NCI-H1694 (cell line): ENCODE results near the gene ZBTB4.

Source experiments
- DNase-seq: peaks from one replicate; lab custom pipeline; 2025; lab: John Stamatoyannopoulos, UW

Gene ZBTB4

DNA sequence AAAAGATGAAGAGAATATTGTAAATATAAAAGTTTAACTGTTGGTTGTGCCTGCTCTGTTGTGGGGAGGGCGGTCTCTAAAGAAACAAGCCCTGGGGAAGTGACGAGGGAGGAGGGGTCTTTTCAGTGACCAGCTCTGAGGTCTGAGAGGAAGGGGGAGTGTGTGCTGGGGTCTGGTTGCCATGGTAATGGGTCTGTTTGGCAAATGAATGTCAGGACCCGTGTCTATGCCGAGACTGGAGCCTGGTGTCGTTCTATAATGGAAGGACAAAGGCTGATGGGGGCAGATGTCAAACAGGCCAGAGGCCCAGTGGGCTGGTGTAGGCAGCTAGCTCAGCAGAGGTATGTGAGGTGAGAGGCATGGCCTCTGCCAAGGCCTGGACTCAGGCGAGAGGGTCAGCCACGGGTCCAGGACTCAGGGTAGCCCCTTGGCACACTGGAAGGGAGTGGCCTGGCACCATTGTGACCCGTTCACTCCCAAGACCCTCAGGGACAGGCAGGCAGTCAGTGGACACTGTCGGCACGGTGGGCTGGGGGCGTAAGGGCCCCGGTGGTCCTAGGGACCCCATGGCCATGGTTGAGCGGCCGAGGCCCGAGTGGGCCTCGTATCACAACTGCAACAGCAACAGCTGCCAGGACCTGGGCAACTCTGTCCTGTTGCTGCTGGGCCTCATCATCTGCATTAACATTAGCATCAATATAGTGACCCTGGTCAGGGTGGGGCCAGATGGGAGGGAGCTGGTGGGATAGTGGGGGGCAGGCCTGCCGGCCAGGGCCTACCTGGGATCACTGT, 59.4 kb downstream of the ZBTB4 start, which contains the start of gene SPEM1:
TSS of gene SPEM1 (plus strand) at position 506 of the 792 bp plus-strand sequence. CDS start at position 567, 61 bp downstream.
- DNase-seq, result no peak

GRCh38 chr17:7418472-7419152, 60.8 kb downstream of the ZBTB4 start:
- no peak for DNase-seq

DNA sequence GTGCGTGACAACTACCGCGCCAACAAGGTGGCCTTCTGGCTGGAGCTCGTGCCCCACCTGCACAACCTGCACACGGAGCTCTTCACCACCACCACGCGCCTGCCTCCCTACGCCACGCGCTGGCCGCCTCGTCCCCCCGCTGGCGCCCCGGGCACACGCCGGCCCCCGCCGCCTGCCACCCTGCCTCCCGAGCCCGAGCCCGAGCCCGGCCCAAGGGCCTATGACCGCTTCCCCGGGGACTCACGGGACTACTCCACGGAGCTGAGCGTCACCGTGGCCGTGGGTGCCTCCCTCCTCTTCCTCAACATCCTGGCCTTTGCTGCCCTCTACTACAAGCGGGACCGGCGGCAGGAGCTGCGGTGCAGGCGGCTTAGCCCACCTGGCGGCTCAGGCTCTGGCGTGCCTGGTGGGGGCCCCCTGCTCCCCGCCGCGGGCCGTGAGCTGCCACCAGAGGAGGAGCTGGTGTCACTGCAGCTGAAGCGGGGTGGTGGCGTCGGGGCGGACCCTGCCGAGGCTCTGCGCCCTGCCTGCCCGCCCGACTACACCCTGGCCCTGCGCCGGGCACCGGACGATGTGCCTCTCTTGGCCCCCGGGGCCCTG, 62.3 kb downstream of the ZBTB4 start:
- no peak for DNase-seq

GRCh38 chr17:7416323-7416722, 63.1 kb downstream of the ZBTB4 start:
- no peak for DNase-seq

DNA sequence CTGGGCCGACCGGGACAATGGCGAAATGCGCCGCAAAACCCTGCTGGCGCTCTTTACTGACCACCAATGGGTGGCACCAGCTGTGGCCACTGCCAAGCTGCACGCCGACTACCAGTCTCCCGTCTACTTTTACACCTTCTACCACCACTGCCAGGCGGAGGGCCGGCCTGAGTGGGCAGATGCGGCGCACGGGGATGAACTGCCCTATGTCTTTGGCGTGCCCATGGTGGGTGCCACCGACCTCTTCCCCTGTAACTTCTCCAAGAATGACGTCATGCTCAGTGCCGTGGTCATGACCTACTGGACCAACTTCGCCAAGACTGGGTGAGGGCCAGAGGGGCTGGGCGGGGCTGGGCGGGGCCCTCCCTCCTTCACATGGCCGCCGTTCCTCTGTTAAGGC, 63.6 kb downstream of the ZBTB4 start:
- no peak for DNase-seq

DNA sequence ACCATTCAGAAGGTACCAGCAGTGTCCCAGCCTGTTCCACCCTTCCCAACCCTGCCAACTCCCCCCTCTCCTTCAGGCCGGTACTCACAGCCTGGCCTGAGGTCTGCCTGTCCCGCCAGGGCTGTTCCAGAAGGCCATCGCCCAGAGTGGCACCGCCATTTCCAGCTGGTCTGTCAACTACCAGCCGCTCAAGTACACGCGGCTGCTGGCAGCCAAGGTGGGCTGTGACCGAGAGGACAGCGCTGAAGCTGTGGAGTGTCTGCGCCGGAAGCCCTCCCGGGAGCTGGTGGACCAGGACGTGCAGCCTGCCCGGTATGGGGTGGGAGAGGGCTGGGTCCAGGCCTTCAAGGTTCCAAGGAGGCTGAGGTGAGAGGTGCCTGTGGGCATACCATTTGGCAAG, 64.6 kb downstream of the ZBTB4 start:
- no peak for DNase-seq

GRCh38 chr17:7413346-7413985, 66.0 kb downstream of the ZBTB4 start:
- no peak for DNase-seq

DNA sequence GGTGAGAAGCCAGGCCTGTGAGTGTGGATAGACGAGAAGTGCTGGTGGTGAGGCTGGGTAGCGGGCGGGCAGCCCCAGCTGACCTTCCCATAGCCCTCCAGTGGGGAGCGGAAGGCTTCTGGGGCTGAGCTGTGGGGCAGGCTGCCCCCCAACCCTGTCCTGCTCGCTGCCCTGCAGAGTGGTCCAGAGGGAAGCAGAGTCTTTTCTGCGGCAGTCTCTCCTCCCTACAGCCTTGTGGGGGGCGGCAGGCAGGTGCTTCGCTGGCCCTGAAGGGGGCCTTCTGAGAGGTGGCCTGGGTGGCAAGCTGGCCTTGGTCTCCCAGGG, 68.0 kb downstream of the ZBTB4 start:
- no peak for DNase-seq

DNA sequence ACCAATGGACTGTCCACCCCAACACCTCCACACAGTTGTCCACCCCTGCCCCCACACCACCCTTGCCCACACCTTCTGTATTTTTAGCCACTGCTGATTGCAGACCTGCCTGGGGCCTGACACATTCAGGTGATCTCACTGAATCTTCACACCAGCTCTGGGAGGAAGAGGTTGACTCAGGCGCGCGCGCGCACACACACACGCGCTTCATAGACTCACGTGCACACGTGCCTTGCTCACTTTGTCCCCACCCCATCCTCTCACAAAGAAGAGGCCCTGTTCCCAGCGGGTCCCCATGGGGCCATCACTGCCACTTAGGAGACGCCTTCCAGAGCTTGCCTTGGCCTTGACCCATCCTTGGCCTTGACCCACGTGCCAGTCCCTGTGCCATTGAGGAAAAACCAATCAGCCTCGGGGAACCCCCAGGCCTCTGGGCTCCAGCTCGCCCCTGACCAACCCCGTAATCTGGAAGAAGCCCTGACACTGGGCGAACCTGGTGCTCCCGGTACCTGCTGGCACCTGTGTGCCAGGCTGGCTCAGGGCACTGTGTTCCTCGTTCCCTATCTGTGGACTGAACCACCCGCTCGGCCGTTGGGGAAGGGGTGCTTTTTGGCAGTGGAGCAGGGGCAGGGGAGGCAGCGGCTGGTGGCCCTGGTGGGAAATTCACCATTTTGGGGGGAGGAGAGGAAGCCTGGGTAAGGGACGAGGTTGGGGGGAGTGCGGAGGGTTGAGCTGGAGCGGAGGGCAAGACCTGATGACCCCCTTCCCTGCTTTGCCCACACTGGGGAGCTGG, 68.6 kb downstream of the ZBTB4 start:
- no peak for DNase-seq

GRCh38 chr17:7409716-7410115, 69.7 kb downstream of the ZBTB4 start:
- DNase-seq, result no peak
